HPDE6-E6E7 (cell line): ENCODE results near the gene ROBO2.

Experiments used
- DNase-seq: peaks from one replicate; pipeline ENCODE4 v3.0.0; 2011; ENCODE audit warnings: missing footprints; ENCODE audit errors: extremely low spot score

Gene ROBO2

GRCh38 chr3:77256584-77257503, 216.9 kb downstream of the ROBO2 start:
- DNase-seq: no peak

- no peak for DNase-seq
Observed at GRCh38 chr3:77259694-77260093, 219.8 kb downstream of the ROBO2 start.

GRCh38 chr3:77262361-77262760, 222.5 kb downstream of the ROBO2 start:
- no peak for DNase-seq

- no peak for DNase-seq
Observed at GRCh38 chr3:77267589-77267988, 227.7 kb downstream of the ROBO2 start.

GRCh38 chr3:77271306-77271705, 231.4 kb downstream of the ROBO2 start:
- no peak for DNase-seq

- no peak for DNase-seq
Observed at GRCh38 chr3:77271711-77272110, 231.8 kb downstream of the ROBO2 start.

GRCh38 chr3:77279276-77279675, 239.4 kb downstream of the ROBO2 start:
- DNase-seq: no peak

GRCh38 chr3:77281721-77282120, 241.8 kb downstream of the ROBO2 start:
- no peak for DNase-seq

- DNase-seq: no peak
Observed at GRCh38 chr3:77283108-77283507, 243.2 kb downstream of the ROBO2 start.

- DNase-seq: no peak
Observed at GRCh38 chr3:77288348-77288747, 248.4 kb downstream of the ROBO2 start.

GRCh38 chr3:77296527-77296926, 256.6 kb downstream of the ROBO2 start:
- DNase-seq: no peak

- no peak for DNase-seq
Observed at GRCh38 chr3:77298417-77298816, 258.5 kb downstream of the ROBO2 start.

GRCh38 chr3:77303955-77304699, 264.2 kb downstream of the ROBO2 start:
- no peak for DNase-seq

GRCh38 chr3:77304700-77305021, 264.8 kb downstream of the ROBO2 start:
- no peak for DNase-seq

GRCh38 chr3:77309460-77309859, 269.6 kb downstream of the ROBO2 start:
- no peak for DNase-seq

GRCh38 chr3:77313843-77314242, 273.9 kb downstream of the ROBO2 start:
- no peak for DNase-seq

GRCh38 chr3:77319711-77320110, 279.8 kb downstream of the ROBO2 start:
- no peak for DNase-seq

GRCh38 chr3:77320514-77320913, 280.6 kb downstream of the ROBO2 start:
- no peak for DNase-seq

GRCh38 chr3:77321646-77322045, 281.7 kb downstream of the ROBO2 start:
- DNase-seq: no peak

- no peak for DNase-seq
Observed at GRCh38 chr3:77323626-77324025, 283.7 kb downstream of the ROBO2 start.

GRCh38 chr3:77324105-77324504, 284.2 kb downstream of the ROBO2 start:
- DNase-seq: no peak

- DNase-seq: no peak
Observed at GRCh38 chr3:77325280-77325679, 285.4 kb downstream of the ROBO2 start.

- no peak for DNase-seq
Observed at GRCh38 chr3:77325702-77326101, 285.8 kb downstream of the ROBO2 start.
